ENCODE results near the gene ZNF19. TPM values are rescaled to one million over a fixed set of nuclear protein-coding genes. Genes with fewer than 3 reads are reported as not detected.

ZNF19 gene
- total and polyA plus RNA-seq, 9 of the 15 experiments (the other 6 are each of a cell fraction or from before 2014, with no cell fraction given): 1.2 to 2.8 (median 1.8) TPM

GRCh38 chr16:71467810-71468209, 21.3 kb downstream of the ZNF19 start (continued):
- TF ChIP-seq ZBTB49 (CRISPR knock-in tag; IDR thresholded peaks at IDR 0.05; ENCODE audit: borderline replicate concordance) (no peak), FOXP1 (CRISPR knock-in tag; IDR thresholded peaks at IDR 0.05) (peak; percentile 90; the same call in 1 of the 2 replicates), ATF4 (CRISPR knock-in tag; IDR thresholded peaks at IDR 0.05) (no peak), RBM34 (IDR thresholded peaks at IDR 0.05; ENCODE audit: borderline replicate concordance, insufficient read depth, low read length) (no peak), SP2 (IDR thresholded peaks at IDR 0.05; ENCODE audit: extremely low read depth, low read depth, low read length, poor library complexity, severe bottlenecking) (no peak), RFX1 (IDR thresholded peaks at IDR 0.05) (no peak), LEF1 (IDR thresholded peaks at IDR 0.05) (no peak), ZNF146 (CRISPR knock-in tag; IDR thresholded peaks at IDR 0.05; ENCODE audit: unreplicated experiment) (peak; percentile 54), MEF2D (tag; conservative IDR thresholded peaks at IDR 0.05; ENCODE audit: low read depth) (no peak), PRMT5 (CRISPR knock-in tag; IDR thresholded peaks at IDR 0.05) (peak; percentile 99), MLX (CRISPR knock-in tag; conservative IDR thresholded peaks at IDR 0.05) (0 out of 4 replicates have a peak, but pooled peaks of 1 of the 2 experiments have one; percentile 62)
- TF ChIP-seq, protein P1, sequence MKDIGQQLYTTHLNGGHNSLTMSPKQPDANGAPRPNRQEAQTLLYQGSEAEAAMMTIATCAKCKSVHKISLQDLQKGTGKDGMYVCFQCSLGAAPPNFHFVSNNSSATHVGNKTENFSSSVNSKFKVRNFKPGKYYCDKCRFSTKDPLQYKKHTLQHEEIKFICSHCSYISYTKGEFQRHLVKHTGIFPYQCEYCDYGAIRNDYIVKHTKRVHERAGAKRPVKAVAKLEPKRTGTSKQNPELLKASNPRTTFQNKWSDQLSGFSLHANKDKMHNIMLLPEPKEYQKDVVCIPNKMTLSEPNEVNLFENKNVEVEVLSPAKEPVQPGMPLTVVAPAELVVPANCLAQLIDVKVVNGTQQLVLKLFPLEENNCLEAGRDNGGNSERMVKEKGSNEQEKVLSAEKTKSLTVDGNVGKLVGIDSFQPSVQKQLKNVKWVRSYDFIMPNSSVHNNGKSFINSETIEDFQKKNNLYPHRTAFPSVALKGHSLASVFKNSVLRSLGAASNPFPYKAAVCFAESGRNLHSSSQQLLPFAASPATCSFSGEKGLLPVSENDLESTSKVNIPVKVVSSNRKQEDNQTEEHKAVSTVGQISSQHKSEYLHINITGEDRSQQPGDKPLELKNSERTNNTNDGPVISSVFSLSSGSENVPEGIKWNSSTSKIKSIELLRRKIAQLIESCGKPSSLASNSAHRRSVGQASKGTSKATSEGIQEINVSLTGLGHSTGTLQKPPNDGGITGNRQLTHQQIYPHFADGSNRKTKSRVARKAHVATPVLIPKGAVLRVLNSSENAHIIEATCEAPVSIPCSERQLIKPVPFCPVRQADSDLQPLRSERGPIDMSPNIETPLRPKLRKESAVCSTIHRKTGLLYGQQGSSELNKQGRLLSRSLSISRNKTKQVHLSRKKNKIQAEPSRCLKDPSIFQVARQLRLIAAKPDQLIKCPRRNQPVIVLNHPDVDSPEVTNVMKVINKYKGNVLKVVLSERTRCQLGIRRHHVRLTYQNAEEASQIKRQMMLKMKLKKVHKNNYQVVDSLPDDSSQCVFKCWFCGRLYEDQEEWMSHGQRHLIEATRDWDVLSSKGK (CRISPR knock-in tag; IDR thresholded peaks at IDR 0.05): no peak
- TF ChIP-seq, protein P2, sequence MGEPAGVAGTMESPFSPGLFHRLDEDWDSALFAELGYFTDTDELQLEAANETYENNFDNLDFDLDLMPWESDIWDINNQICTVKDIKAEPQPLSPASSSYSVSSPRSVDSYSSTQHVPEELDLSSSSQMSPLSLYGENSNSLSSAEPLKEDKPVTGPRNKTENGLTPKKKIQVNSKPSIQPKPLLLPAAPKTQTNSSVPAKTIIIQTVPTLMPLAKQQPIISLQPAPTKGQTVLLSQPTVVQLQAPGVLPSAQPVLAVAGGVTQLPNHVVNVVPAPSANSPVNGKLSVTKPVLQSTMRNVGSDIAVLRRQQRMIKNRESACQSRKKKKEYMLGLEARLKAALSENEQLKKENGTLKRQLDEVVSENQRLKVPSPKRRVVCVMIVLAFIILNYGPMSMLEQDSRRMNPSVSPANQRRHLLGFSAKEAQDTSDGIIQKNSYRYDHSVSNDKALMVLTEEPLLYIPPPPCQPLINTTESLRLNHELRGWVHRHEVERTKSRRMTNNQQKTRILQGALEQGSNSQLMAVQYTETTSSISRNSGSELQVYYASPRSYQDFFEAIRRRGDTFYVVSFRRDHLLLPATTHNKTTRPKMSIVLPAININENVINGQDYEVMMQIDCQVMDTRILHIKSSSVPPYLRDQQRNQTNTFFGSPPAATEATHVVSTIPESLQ (CRISPR knock-in tag; IDR thresholded peaks at IDR 0.05): 0 out of 2 replicates have a peak, but pooled peaks have one; percentile 77
- TF ChIP-seq, protein P3, sequence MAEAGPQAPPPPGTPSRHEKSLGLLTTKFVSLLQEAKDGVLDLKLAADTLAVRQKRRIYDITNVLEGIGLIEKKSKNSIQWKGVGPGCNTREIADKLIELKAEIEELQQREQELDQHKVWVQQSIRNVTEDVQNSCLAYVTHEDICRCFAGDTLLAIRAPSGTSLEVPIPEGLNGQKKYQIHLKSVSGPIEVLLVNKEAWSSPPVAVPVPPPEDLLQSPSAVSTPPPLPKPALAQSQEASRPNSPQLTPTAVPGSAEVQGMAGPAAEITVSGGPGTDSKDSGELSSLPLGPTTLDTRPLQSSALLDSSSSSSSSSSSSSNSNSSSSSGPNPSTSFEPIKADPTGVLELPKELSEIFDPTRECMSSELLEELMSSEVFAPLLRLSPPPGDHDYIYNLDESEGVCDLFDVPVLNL (CRISPR knock-in tag; IDR thresholded peaks at IDR 0.05; ENCODE audit: low read depth): peak; percentile 64; the same call in 1 of the 2 replicates
- TF ChIP-seq, protein P4, sequence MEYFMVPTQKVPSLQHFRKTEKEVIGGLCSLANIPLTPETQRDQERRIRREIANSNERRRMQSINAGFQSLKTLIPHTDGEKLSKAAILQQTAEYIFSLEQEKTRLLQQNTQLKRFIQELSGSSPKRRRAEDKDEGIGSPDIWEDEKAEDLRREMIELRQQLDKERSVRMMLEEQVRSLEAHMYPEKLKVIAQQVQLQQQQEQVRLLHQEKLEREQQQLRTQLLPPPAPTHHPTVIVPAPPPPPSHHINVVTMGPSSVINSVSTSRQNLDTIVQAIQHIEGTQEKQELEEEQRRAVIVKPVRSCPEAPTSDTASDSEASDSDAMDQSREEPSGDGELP (CRISPR knock-in tag; IDR thresholded peaks at IDR 0.05; ENCODE audit: borderline replicate concordance): peak; percentile 58
